ENCODE data around the gene PRUNE2.
A peak's percentile ranks its signal among the peaks of the same experiment; 100 is the strongest.
"Not testable (repeated sequence)": the region's sequence is repeated elsewhere in the genome, so short reads cannot be mapped to it uniquely, and the experiment has no call there.

PRUNE2 gene

GRCh38 chr9:76866689-76867088, 39.2 kb downstream of the PRUNE2 start:
- peak; percentile 94 for DNase-seq

DNA sequence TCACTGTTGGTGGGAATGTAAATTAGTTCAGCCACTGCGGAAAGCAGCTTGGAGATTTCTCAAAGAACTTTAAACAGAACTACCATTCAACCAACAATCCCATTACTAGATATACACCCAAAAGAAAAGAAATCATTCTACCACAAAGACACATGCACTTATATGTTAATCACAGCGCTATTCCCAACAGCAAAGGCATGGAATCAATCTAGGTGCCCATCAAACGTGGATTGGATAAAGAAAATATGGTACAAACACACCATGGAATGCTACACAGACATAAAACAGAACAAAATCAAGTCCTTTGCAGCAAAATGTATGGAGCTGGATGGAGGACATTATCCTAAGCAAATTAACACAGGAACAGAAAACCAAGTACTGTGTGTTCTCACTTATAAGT, 42.1 kb downstream of the PRUNE2 start:
- no peak for DNase-seq

DNA sequence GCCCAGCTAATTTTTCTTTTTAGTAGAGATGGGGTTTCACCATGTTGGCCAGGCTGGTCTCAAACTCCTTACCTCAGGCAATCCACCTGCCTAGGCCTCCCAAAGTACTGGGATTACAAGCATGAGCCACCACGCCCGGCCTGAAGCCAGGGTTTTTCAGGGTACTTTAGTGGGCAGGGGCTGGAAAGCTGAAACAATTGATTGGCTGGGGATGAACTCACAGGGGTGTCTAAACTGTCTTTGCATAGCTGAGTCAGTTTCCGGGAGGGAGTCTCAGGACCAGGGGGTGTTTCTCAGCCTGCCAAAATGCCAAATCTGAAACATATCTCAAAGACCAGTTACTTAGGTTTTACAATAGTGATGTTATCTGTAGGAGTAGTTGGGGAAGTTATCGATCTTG, 46.1 kb downstream of the PRUNE2 start:
- DNase-seq: no peak

DNA sequence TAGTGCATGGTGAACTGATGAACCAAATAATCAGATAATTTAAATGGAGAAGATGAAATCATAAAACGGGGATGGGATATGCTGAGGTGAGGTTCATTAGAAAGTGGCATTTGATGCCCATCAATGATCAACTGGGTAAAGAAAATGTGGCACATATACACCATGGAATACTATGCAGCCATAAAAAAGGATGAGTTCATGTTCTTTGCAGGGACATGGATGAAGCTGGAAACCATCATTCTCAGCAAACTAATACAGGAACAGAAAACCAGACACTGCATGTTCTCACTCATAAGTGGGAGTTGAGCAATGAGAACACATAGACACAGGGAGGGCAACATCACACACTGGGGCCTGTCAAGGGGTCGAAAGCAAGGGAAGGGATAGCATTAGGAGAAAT, 47.7 kb downstream of the PRUNE2 start:
- not testable (repeated sequence) for DNase-seq

DNA sequence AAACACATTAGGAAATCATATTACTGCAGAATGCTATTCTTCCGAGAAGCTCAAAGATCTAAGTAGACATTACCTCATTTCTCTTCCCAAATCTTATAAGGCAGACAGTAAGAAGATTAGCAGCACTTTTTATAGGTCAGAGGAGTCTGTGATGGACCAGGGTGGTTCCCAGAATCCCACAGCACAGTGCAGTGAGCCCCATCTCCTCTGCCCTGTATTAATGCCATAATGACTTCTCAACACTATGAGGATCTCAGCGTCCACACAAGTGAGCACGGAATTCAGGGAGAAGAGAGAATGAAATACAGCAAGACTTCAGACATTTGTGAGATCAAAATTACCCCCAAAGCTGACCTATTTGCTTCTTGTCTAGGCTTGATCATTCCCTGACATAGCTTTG, 49.9 kb downstream of the PRUNE2 start:
- DNase-seq: no peak

- peak; percentile 64 for DNase-seq
Measured at GRCh38 chr9:76855015-76855414, 50.9 kb downstream of the PRUNE2 start.

- no peak for DNase-seq
Measured at GRCh38 chr9:76852026-76852425, 53.9 kb downstream of the PRUNE2 start.

GRCh38 chr9:76846297-76846696, 59.6 kb downstream of the PRUNE2 start:
- DNase-seq: peak; percentile 69

GRCh38 chr9:76845254-76845653, 60.7 kb downstream of the PRUNE2 start:
- DNase-seq: no peak

DNA sequence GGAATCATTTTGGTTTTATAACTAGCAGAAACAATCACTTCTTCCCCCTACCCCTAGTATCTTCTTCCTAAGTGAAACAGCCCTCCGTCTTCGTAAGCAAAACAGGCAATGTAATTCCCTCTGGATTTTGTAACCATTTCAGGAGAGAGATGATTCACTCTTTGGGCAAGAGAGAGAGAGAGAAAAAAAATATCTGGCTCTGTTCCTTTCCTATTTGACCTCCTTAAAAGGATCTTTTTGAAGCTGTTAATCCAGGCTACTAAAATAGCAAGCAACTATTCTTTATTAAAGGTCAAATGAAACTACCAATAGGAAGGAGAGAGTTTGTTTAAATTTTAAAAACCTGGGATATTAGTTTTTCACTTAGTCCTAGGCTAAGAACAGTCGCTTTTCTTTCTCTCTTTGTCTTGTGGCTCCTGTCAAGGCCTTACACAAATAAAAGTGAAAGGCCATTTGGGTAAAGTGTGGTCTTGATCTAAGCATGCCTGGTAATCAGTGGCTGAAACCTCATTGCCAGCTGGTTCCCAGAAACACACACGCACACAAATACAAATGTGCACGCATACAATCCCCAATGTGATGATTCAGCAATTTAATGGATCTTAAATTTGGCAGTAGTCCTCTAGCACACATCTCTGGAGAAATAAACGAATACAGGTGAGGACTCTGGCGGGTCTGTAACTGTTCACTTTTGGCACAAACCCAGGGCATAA, 70.2 kb downstream of the PRUNE2 start:
- peak; percentile 93 for DNase-seq

DNA sequence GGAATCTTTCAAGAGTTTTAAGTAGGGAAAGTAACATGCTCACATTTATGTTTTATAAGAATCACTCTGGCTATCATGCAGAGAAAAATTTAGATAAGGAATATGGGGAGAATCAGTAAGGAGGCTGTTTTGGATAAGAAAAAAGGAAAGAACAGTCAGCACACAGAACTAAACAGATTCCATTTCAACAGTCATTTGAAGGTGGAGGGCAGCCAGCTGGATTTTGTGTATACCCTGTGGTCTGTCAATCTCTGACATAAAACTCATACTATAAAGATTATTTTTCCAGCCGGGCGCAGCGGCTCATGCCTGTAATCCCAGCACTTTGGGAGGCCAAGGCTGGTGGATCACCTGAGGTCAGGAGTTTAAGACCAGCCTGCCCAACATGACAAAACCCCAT, 77.5 kb downstream of the PRUNE2 start:
- no peak for DNase-seq

DNA sequence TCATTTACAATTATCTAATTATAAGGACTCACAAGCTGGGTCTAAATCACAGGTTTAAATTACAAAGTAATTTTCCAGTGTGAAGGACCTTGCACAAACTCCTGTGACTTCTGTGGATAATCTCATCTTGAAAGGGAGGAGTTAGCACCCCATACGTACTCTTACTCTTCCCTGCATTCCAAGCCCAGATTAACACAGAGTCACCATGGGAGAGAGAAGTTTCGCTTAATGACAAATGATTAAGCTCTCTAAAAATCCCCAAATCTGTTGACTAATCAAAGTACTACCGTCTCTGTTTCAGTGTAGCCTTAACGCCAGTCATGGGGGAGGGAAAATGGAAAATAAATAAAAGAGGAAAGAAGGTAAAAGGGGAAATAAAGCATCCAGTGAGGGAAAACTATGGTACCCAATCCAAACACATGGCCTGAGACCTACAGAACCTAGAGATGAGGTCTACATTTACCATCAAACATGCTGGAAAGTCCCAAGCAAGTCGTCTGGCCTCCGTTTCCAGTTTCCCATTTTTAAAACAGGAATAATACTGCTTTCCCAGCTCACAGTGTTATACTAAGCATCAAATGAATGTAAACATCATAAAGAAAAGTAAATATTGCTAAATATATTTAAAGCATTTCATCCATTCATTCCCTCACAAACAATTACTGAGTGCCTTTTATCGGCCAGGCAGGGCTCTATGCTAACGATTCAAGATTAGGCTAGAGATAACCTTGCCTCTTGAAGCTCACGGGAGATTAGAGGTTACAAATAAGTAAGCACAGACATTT, 78.4 kb downstream of the PRUNE2 start:
- DNase-seq: peak; percentile 21

GRCh38 chr9:76820431-76820830, 85.5 kb downstream of the PRUNE2 start:
- no peak for DNase-seq

DNA sequence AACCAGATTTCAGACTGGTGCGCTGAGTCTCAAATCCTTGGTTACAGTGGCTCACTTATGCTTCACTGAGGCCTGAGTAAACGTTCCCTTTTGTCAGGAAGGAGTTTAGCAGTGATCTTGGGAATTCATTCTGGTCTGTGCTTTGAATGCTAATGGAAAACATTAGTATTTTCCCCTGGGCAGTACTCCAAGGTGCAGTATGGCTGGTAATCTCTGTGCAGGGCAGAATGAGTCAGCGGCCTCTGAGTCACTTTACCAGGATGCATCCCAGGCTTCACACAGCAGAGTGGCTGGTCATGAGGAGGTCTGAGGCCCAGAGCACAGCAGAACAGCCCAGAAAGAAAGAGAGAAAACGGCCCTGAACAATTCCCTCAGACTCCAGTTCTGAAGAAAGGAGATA, 87.6 kb downstream of the PRUNE2 start:
- DNase-seq: peak; percentile 99

DNA sequence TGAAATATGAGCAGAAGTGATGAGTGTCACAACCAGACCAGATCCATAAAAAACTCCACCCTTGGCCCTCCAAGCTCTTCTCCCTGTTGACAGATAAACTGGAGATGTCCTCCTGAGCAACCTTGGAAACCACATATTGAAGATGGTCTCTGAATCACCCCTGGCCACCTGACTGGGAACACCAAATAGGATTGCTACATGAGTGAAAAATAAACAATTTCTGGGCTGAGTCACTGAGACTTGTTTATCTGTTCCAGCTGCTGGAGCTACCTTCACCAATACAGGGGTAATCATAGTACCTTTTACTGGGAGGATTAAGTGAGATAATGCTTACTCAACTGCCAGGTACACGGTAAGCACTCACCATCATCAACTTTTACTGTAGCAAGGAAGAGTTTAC, 88.4 kb downstream of the PRUNE2 start:
- peak; percentile 70 for DNase-seq

DNA sequence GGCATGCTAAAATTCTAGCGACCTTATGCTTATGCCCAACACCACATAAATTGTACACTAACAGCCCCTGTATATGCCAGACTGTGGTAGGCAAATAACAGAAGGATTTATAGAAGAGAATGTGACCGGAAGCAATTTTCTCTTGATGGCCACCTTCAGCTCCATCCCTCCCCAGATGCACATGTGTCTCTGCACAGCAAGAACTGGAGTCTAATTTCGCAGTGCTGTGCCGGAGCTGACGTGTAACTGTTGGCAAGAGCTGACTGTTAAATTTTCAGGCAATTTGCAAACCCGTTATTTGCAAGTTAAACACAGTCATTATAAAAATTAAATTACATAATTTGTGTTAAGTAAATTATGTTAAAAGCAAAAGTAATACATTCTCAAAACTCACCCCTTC, 93.3 kb downstream of the PRUNE2 start:
- no peak for DNase-seq

DNA sequence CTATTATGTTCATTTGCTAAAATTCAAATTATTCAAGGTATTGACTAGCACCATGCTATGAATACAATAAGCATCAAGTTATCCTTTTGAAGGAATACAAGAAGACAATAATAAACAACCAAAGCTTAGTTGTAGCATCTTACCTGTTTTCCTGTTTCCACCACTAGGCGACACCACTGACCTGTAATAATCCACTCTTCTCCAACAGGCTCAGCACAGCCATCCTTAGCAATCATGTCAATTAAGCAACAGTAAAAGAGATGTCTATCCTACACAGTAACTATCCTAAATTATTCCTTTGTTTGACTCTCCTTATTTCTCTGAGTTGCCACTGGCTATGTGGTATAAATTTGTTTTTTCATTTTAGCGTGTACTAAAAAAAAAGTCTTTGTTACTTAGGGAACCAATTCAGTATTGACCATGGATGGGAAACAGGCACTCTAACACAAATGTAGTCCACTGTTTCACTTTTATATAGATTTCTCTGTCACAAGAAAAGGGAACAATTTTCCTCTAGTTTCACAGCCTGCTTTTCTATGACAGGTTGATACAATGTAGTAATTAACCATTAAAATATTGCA, 95.4 kb downstream of the PRUNE2 start:
- DNase-seq: peak; percentile 62

DNA sequence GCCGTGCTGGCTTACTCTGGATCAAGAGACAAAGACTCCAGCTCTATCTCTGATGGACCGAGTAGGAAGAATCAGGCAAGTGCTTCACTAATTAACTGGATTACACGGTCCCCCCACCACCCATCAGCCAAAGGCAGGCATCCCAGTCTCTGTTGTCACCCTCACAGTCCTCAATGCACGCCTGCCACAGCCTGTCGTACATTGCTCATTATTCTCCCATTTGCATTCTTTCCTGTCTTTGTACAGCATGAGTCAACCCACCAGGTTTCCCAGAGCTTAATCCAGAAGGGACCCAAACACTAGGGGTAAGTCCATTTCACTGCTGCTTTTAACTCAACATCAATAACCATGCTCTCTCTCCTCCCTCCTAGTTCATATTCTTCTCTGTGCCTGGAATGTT, 97.3 kb downstream of the PRUNE2 start:
- peak; percentile 26 for DNase-seq

- DNase-seq: no peak
Measured at GRCh38 chr9:76803762-76804161, 102.2 kb downstream of the PRUNE2 start.

DNA sequence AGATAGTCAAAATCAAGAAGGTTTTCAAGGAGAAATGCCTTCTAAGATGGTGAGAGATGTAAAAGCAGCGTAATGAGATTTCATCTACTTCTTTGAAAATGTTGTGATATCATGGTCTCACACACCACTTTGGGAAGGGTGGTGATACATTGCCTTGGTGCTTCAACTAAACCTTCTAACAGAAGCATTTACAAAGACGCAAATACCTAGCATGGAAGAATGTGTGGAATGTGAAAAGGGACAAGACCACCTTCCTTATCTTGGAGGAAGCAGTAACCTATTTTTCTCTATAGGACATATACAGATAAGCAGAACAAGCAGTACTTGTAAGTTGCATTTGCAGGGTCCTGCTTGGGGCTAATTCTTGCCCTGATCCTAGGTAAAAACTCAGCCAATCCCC, 102.8 kb downstream of the PRUNE2 start:
- no peak for DNase-seq

DNA sequence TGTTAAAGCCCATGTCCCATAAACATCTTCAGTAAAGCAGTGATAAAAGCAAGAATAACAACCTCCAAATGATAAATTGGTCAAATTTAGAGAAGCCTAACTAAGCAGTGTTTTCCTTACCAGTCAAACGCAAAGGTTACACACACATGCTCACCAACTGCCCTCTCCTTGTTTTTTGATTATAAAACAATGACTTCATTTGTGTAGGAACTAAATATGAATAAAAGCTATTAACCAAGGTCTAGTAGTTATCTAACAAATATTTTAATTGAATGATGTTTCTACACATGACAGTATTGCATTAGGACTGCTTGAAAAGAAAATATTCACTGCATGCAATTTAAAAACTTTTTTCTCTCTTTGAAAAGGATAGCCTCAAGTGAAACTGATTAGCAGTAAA, 105.0 kb downstream of the PRUNE2 start:
- no peak for DNase-seq

GRCh38 chr9:76799473-76799872, 106.4 kb downstream of the PRUNE2 start:
- DNase-seq: no peak

GRCh38 chr9:76798527-76798926, 107.4 kb downstream of the PRUNE2 start:
- no peak for DNase-seq

- DNase-seq: no peak
Measured at GRCh38 chr9:76796296-76796695, 109.6 kb downstream of the PRUNE2 start.
